Ovary (tissue), 3 donors: Measurements from ENCODE around the gene SDR39U1.

ENCODE experiments used
- EP300 ChIP-seq: sonication (generic); formaldehyde crosslinking; IDR thresholded peaks from one replicate; pipeline ENCODE4 v1.6.1; 2017; ENCODE audit warnings: antibody characterized with exemption
- POLR2A ChIP-seq: fragments of 450-650 bp; IDR thresholded peaks from one replicate; pipeline ENCODE4 v1.6.1; 2017; ENCODE audit warnings: antibody characterized with exemption, mild to moderate bottlenecking, moderate library complexity
- TF ChIP-seq, protein P1 (sequence below), 3 donors: fragments of 450-650 bp in 2 of 3; fragments of 200-600 bp in 1 of 3; IDR thresholded peaks; one replicate each; pipeline versions ENCODE4 v1.5.1 to v1.8.0; 2016 to 2022; ENCODE audit warnings: antibody characterized with exemption in 3 of 3, mild to moderate bottlenecking in 1 of 3
- donor health status: DM: no; HTN: no; CAD: no.

DNA sequence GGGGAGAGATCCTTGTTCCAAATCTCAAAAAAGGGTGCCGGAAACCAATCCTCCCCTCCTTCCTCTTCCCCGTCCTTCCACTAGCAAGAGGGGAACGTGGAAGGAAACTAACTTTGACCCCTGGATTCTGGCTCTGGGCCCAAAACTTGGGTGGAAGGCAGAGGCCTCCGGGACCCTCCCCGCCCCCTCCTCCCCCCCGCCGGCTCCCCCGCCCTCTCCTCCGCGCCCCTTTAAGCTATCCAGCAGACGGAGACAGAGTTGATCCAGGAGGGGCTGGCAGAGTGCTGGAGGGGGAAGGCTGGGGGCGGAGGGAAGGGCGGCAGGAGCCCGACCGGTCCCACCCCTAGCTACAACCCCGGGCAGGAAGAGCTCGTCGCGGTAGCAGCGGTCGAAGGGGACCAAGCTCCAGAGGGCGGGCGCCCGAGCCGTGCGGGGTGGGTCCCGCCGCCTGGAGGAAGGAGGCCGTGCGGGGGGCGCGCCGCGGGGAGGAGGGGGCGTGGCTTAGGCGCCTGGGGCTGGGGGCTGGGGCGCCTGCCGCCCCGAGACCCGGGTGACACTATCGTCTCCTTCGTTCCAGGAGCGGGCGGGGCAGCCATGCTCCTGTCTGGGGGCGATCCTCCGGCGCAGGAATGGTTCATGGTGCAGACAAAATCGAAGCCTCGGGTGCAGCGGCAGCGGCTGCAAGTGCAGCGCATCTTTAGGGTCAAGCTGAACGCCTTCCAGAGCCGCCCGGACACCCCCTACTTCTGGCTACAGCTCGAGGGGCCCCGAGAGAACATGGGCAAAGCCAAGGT, 43.7 kb downstream of the SDR39U1 start, which contains the start of gene NYNRIN:
- TF ChIP-seq, protein P1, sequence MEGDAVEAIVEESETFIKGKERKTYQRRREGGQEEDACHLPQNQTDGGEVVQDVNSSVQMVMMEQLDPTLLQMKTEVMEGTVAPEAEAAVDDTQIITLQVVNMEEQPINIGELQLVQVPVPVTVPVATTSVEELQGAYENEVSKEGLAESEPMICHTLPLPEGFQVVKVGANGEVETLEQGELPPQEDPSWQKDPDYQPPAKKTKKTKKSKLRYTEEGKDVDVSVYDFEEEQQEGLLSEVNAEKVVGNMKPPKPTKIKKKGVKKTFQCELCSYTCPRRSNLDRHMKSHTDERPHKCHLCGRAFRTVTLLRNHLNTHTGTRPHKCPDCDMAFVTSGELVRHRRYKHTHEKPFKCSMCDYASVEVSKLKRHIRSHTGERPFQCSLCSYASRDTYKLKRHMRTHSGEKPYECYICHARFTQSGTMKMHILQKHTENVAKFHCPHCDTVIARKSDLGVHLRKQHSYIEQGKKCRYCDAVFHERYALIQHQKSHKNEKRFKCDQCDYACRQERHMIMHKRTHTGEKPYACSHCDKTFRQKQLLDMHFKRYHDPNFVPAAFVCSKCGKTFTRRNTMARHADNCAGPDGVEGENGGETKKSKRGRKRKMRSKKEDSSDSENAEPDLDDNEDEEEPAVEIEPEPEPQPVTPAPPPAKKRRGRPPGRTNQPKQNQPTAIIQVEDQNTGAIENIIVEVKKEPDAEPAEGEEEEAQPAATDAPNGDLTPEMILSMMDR (IDR thresholded peaks at IDR 0.05): no peak
- TF ChIP-seq EP300 (no peak), POLR2A (no peak)
